Measurements from ENCODE around the gene WDPCP. TPM values are rescaled to one million over a fixed set of nuclear protein-coding genes. Genes with fewer than 3 reads are reported as not detected.
"Not testable (repeated sequence)": the region's sequence is repeated elsewhere in the genome, so short reads cannot be mapped to it uniquely, and the experiment has no call there.

WDPCP gene
- total RNA-seq, 1 donor from 2014 or later, result 3.5 TPM

DNA sequence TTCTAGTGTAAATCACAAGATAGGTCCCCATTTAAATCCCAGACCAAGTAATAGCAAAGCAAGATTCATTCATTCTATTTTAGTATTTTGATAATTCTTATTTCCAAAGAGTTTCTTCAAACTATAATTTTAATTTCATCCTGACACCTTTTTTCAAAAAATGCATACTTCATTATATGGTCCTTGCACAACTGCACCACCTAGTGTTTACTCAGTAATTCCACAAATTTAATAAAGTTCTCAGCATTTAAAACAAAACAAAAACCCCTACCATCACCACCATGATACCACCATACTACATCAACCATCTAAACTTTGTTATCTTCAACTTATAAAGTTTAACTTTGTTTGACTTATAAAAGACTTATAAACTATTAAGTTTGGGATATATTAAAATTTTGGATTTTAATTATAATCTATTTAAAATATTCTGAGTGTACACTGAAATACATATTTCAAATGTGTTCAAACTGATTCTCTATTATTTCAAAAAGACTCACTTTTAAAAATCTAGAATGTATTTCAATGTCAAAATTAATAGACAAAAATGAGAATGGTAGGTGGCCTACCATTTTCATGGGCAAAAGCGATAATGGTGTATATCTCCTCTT, 44.2 kb downstream of the WDPCP start:
- peak; percentile 14 to 33 for DNase-seq (ENCODE audit: low read depth in 2 of 2)

DNA sequence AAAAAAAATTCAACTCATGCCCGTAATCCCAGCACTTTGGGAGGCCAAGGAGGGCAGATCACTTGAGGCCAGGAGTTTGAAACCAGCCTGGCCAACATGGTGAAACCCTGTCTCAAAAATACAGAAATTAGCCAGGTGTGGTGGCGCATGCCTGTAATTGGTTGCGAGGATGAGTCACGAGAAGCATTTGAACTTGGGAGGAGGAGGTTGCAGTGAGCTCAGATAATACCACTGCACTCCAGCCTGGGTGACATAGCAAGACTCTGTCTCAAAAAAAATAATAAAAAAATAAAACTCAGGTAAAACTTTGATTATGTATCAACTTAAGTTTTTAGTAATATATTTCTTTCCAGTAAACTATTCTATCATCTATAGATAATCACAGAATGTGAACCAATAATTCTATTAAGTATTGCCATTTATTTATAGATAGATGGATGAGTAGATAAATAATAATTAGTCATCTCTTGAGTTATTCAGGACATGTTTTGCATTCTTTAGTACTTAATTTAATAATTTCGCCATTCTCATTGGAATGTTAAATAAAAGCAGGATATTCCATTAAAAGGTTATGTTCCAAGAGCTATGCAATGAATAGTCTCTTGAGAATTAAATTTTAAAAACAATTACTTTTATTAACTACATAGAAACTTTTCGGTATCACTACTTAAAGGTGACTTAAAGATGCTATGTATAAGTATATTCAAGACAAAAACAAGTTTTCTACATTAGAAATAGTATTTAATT, 48.7 kb downstream of the WDPCP start:
- DNase-seq (ENCODE audit: low read depth in 2 of 2), result no peak

GRCh38 chr2:63538390-63538789, 49.9 kb downstream of the WDPCP start:
- DNase-seq (ENCODE audit: low read depth in 2 of 2), result no peak

GRCh38 chr2:63537306-63537705, 51.0 kb downstream of the WDPCP start:
- DNase-seq (ENCODE audit: low read depth in 2 of 2), result no peak

DNA sequence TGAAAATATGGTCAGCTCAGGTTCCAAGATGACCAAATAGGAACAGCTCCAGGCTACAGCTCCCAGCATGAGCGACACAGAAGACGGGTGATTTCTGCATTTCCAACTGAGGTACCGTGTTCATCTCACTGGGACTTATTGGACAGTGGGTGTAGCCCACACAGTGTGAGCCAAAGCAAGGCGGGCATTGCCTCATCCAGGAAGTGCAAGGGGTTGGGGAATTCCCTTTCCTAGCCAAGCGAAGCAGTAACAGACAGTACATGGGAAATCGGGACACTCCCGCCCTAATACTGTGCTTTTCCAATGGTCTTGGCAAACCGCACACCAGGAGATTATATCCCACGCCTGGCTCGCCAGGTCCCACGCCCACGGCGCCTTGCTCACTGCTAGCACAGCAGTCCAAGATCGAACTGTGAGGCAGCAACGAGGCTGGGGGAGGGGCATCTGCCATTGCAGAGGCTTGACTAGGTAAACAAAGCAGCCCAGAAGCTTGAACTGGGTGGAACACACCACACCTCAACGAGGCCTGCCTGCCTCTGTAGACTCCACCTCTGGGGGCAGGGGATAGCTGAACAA, 57.5 kb downstream of the WDPCP start:
- no peak for DNase-seq (ENCODE audit: low read depth in 2 of 2)

- DNase-seq (ENCODE audit: low read depth in 2 of 2), result no peak
Observed at GRCh38 chr2:63525905-63526304, 62.4 kb downstream of the WDPCP start.

DNA sequence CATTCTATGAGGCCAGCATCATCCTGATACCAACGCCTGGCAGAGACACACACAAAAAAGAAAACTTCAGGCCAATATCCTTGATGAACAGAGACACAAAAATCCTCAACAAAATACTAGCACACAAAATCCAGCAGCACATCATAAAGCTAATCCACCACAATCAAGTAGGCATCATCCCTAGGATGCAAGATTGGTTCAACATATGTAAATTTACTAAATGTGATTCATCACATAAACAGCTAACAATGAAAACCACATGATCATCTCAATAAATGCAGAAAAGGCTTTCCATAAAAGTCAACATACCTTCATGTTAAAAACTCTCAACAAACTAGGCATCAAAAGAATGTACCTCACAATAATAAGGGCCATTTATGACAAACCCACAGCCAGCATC, 65.3 kb downstream of the WDPCP start:
- no peak for DNase-seq (ENCODE audit: low read depth in 2 of 2)

DNA sequence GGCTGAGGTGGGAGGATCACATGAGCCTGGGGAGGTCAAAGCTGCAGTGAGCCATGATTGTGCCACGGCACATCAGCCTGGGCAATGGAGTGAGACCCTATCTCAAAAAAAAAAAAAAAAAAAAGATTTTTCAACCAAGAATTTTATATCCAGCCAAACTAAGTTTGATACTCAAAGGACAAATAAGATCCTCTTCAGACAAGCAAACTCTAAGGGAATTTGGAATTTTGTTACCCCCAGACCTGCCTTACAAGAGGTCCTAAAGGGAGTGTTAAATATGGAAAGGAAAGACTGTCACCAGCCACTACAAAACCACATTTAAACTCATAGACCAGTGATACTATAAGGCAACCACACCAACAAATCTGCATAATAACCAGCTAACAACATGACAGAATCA, 67.5 kb downstream of the WDPCP start:
- no peak for DNase-seq (ENCODE audit: low read depth in 2 of 2)

- no peak for DNase-seq (ENCODE audit: low read depth in 2 of 2)
Observed at GRCh38 chr2:63514781-63515180, 73.5 kb downstream of the WDPCP start.

DNA sequence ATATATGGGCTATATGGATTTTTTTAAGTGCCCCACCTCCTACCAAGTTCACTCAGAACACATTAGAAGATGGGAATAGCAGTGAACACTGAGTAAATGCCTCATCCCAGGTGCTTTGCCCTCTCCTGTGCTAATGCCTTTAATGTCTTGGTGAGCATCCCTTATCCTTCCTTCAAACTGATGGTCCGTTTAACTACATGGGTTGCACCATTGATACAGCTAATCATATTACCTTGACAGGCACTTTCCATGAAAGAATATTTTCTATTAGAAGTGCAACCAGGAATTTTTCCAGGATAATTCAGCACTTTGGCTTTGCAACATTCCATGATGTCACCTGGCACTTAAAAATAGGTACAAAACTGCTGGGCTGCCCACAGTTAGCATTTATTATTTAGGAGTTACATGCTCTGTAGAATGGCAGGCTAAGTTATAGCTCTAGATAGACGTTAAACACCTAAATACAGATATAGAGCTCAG, 74.0 kb downstream of the WDPCP start:
- no peak for DNase-seq (ENCODE audit: low read depth in 2 of 2)

DNA sequence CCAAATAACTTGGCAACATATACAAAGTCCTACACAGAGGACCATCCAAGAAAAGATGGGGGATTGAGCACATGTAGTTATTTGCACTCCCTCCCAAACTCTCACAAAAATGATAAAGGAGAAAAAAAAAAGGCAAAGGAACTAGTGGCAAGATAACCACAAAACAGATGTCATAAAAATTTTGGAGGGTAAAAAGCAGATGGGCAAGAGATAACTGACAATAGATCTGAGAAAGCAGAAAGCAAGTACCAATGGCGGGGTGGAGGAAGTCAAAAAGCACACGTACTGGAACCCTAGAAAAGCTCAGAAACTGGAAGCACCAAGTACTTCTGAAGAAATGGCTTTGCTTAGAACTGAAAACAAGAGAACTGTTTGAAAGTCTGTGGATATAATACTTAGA, 82.0 kb downstream of the WDPCP start:
- DNase-seq (ENCODE audit: low read depth in 2 of 2), result no peak

DNA sequence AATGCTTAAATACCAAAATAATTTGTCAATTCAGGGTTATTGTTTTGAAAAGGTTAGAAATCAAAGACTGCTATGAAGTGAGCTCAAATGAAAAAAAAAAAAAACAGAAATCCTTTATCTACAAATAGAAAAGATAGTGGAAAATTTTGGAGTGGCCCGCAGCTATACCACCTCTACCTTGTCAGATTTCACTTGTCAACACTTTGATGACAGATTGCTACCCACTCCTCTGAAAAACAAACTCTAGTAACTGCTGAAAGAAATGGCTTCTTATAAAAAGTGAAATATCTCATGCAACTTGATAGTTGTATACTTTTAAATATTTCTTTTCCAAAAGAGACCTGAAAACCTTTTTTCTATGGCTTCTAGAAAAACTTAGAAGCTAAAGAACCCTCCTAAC, 84.5 kb downstream of the WDPCP start:
- no peak for DNase-seq (ENCODE audit: low read depth in 2 of 2)

DNA sequence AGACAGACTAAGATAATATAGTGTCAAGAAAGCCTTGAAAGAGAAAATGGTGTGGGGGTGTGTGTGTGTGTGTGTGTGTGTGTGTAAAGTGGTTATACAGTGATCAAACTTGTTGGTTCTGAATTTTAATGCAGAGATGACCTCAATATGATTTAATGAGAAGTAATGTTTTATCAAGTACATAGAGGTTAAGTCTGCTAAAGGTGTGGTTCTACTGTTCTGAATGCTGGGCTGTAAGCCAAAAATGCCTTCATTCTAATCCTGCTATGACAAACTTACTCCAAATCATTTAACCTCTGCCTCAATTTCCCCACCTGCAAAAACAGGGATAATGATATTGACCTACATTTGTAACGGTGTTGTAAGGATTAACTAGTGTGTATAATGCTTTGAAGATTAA, 87.9 kb downstream of the WDPCP start:
- DNase-seq (ENCODE audit: low read depth in 2 of 2), result no peak

GRCh38 chr2:63497576-63497975, 90.7 kb downstream of the WDPCP start:
- no peak for DNase-seq (ENCODE audit: low read depth in 2 of 2)

GRCh38 chr2:63494968-63495367, 93.3 kb downstream of the WDPCP start:
- DNase-seq (ENCODE audit: low read depth in 2 of 2), result no peak

- no peak for DNase-seq (ENCODE audit: low read depth in 2 of 2)
Observed at GRCh38 chr2:63494100-63494499, 94.2 kb downstream of the WDPCP start.

DNA sequence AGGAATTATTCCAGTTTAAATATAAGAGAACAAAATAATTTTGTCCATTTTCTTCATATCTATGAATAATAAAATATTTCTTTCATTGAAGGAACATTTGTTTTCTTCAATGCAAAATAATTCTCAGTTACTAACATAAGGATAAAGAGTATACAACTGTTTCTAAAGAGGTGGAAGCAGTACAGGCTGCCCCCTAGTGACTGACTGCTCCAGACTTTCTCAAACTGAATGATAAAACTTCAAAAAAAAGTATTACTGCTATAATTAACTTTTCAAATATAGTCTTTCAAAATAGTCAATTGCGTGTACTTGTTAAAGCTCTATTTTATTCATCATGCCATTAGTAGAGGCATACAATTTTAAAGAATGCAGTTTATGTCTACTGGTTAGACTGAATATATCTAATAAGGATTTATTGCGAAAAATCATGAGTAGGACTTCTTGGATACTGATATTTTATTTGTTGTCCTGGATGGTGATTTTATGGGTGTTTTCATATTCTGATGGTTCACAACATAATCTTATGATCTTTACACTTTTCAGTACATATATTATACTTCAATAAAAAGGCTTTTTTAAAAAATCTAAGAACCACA, 100.1 kb downstream of the WDPCP start:
- DNase-seq (ENCODE audit: low read depth in 2 of 2), result peak in 1 of 2 donors; percentile 53

DNA sequence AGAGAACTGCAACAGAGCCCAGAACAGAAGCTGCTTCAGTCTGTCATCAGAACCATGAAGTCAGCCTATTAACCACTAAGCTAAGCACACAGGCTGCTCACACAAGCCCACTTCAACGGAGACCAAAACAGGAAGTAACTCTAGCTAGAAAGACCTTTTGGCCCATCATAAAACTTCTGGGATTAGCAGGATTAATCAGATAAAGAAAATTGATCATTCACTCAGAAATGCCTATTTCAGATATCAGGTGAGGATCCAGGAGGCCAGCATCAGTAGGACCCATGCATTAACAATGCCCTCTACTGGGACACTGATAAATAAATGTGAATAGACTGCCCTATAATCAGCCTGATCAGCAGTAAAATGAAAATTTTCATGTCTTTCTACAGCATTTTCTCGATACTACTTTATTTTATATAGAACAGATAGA, 101.4 kb downstream of the WDPCP start:
- peak in 1 of 2 donors; percentile 2 for DNase-seq (ENCODE audit: low read depth in 2 of 2)

GRCh38 chr2:63484901-63485300, 103.4 kb downstream of the WDPCP start:
- no peak for DNase-seq (ENCODE audit: low read depth in 2 of 2)

DNA sequence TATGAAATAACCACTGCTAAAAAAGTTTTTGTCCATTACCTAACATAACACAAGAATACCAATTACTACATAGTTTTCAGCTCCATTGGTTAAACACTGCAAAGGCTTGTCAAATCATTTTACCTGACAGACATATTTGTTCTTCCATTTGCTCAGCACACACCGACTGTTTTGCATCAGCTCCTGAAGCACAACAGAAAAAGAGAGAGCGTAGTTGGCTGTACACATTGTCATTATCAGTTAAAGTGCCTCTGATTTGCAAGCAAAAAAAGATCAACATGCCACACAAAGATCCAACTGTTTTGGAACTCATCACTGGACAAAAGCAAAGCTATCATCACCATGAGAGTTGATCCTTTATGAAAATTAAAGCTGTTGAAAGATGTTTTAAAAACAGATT, 103.8 kb downstream of the WDPCP start:
- no peak for DNase-seq (ENCODE audit: low read depth in 2 of 2)

DNA sequence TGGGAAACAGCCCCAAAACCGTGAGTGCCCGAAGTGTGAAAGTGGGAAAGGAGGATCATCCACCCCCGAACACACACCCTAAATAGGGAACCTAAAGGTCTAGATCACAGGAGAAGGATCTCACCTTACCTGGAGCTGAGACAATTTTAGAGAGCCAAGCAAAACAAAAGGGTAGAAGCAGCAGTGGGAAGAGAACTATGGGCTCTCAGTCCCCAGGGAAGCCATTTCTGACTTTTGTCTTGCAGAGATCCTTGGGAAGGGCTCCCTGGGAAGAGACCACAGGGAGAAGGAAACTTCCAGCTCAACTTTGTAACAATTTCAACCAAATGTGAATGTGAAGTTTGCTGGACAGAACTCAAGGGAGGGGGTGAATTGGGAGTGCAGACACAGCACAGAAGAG, 110.6 kb downstream of the WDPCP start:
- no peak for DNase-seq (ENCODE audit: low read depth in 2 of 2)

GRCh38 chr2:63469313-63469712, 119.0 kb downstream of the WDPCP start:
- DNase-seq (ENCODE audit: low read depth in 2 of 2), result not testable (repeated sequence)
